ENCODE measurements around the gene RPL23.

Gene RPL23

DNA sequence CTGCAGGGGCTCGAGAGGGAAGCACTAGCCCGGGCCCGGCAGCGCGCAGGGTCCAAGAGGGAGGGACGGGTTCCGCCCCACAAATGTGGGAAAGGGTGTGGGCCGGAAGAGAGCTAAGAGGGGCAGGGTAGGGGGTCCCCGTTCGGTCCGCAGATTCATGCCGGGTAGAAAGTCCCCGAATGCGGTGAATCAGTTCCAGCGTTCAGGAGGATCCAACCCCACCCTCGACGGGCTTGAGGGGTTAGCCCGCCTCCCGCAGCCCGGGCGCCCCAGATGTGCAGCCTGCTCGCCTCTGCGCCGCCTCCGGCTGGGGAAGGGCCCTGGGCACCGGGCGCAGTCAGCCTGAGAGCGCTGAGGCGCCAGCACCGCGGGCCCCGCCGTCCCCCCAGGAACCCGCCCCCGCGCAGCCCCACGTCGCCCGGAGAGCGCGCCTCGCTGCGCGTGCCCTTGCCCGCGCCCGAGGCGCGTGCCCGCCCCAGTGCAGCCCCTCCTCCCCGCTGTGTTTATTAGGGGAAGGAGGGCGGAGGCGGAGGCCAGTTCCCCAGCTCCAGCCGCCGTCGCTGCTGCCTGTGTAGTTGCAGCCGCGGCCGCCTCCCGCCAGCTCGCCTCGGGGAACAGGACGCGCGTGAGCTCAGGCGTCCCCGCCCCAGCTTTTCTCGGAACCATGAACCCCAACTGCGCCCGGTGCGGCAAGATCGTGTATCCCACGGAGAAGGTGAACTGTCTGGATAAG lies 16.2 kb upstream of the RPL23 start, which contains the start of gene LASP1:
TSS of gene LASP1 (plus strand) at position 533 of the 733 bp plus-strand sequence. CDS start at position 665, 132 bp downstream.
- ChIA-PET POLR2A (interaction anchor here (0.6 to 3.6 kb wide), 16 partner anchors 12 to 287 kb away, joined by 3 to 38 read pairs (median 4); partner anchors contain the start of genes PSMB3 and RPL23), CTCF (interaction anchor here (0.6 to 1.4 kb wide), 5 partner anchors 13 to 113 kb away, joined by 3 to 5 read pairs (median 3); no protein-coding TSS in a partner anchor)
- TF ChIP-seq, protein P1, sequence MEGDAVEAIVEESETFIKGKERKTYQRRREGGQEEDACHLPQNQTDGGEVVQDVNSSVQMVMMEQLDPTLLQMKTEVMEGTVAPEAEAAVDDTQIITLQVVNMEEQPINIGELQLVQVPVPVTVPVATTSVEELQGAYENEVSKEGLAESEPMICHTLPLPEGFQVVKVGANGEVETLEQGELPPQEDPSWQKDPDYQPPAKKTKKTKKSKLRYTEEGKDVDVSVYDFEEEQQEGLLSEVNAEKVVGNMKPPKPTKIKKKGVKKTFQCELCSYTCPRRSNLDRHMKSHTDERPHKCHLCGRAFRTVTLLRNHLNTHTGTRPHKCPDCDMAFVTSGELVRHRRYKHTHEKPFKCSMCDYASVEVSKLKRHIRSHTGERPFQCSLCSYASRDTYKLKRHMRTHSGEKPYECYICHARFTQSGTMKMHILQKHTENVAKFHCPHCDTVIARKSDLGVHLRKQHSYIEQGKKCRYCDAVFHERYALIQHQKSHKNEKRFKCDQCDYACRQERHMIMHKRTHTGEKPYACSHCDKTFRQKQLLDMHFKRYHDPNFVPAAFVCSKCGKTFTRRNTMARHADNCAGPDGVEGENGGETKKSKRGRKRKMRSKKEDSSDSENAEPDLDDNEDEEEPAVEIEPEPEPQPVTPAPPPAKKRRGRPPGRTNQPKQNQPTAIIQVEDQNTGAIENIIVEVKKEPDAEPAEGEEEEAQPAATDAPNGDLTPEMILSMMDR (IDR thresholded peaks at IDR 0.05; ENCODE audit: control extremely low read depth, extremely low read depth, low read depth, missing control alignments), result no peak
- DNase-seq (ENCODE audit: extremely low spot score), result peak; percentile 91

DNA sequence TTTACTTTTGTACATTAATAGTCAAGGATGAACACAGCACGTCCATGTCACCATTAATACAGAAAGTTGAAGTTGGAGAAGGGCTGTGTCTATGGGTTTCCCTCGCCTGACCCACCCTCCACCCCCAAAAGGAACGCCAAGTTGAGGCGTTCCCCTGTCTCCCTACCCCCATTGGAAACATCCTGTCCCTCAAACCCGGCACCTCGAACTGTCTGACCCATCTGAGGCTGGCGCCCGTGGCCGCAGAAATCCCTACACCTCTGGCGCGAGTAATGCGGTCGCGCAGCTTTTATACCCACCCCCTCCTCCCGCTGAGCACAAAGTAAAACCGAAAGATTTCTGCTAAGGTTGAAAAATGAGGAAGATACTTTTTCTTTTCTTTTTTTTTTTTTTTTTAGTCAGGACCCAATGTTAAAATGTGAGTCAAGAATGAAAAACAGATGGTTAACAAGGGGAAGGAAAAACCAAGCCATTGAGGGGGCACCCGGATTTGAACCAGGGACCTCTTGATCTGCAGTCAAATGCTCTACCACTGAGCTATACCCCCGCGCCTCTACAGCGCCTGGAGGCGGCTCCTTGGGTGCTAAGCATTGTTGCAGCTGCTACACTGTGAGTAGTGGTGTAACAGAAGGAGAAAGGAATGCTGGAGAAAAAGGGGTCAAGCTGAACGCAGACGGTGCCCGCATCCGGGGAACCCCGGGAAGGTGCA lies 15.4 kb upstream of the RPL23 start:
- CTCF ChIA-PET, result interaction anchor here (0.9 to 2.8 kb wide), 4 partner anchors 13 to 40 kb away, joined by 3 to 15 read pairs (median 3); partner anchors contain the start of gene RPL23
- TF ChIP-seq, protein P1 (IDR thresholded peaks at IDR 0.05; ENCODE audit: control extremely low read depth, extremely low read depth, low read depth, missing control alignments), result peak; percentile 21
- POLR2A ChIA-PET, result interaction anchor here (0.6 to 3.6 kb wide), 11 partner anchors 16 to 1928 kb away, joined by 3 to 38 read pairs (median 5); partner anchors contain the start of genes PSMB3 and RPL23
- DNase-seq (ENCODE audit: extremely low spot score), result peak; percentile 79

DNA sequence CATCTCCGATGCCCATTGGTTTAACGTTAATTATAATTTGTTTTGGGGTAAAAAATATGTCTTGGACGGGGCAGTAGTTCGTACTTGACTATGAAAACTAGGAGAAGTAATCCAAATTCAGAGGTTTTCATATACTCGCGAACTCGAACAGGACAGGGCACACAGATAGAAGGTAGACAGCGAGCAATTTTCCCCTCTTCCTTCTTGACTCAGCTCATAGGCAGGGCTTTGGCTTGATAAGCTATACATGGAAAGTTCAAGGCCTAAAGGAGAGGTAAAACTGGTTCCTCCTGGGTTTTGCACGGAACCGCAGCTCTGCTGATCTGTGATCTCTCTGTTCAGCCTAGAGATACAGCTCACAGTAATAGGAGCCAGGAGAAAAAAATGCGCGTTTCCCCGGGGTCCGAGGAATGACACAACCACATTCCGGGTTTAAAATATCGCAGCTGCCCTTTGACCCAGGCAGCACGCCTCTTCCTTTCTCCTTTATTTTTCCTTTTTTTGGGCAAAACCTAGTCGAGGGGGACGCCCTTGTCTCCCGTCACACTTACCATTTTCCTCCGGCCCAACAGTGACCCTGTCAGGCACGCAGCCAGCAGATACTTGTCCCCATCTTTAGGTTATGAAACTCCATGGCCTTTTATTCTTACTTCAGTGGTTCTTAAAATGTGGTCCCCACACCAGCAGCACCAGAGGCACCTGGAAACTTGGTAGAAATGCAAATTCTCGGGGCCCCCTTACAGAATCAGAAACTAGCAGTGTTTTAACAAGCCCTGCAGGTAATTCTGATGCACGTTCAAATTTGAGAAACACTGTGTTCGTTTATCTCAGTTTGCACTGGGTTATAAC lies 14.7 kb upstream of the RPL23 start:
- ChIA-PET POLR2A (interaction anchor here (0.7 to 1.7 kb wide), 3 partner anchors 15 to 1927 kb away, joined by 4 to 12 read pairs (median 8); partner anchors contain the start of gene RPL23), CTCF (interaction anchor here (1.0 to 2.8 kb wide), 2 partner anchors 15 to 133 kb away, joined by 4 to 15 read pairs; partner anchors contain the start of gene RPL23)
- TF ChIP-seq, protein P1 (IDR thresholded peaks at IDR 0.05; ENCODE audit: control extremely low read depth, extremely low read depth, low read depth, missing control alignments), result no peak
- DNase-seq (ENCODE audit: extremely low spot score), result no peak

DNA sequence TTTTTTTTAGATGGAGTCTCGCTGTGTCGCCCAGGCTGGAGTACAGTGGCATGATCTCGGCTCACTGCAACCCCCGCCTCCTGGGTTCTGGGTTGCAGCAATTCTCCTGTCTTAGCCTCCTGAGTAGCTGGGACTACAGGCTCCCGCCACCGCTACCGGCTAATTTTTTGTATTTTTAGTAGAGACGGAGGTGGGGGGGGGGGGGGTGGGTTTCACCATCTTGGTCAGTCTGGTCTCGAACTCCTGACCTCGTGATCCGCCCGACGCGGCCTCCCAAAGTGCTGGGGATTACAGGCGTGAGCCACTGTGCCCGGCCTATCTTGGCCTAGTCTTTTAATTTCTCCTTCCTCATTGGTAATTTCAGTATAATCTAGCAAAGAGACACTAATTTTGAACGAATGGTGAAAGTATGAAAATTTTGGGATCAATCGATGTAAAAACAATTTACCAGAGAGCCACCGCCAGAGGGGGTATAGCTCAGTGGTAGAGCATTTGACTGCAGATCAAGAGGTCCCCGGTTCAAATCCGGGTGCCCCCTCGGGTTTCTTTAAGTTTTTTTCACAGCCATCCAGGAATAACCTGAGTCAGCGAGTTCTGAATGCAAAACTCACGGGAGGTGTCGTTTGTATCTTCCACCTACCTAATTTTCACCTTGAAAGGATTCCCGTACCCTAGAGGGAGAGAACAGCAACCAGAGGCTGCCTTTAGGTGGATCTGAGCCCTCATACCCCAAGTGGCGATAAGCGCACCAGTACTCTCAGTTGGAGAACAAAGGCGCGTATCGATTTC lies 13.9 kb upstream of the RPL23 start:
- ChIA-PET POLR2A (interaction anchor here (1.7 kb wide), 1 partner anchor 14 kb away, joined by 12 read pairs; the partner anchor contains the start of gene RPL23), CTCF (interaction anchor here (0.7 to 2.8 kb wide), 3 partner anchors 14 to 353 kb away, joined by 3 to 15 read pairs (median 4); partner anchors contain the start of gene RPL23)
- TF ChIP-seq, protein P1 (IDR thresholded peaks at IDR 0.05; ENCODE audit: control extremely low read depth, extremely low read depth, low read depth, missing control alignments), result no peak
- DNase-seq (ENCODE audit: extremely low spot score), result no peak

DNA sequence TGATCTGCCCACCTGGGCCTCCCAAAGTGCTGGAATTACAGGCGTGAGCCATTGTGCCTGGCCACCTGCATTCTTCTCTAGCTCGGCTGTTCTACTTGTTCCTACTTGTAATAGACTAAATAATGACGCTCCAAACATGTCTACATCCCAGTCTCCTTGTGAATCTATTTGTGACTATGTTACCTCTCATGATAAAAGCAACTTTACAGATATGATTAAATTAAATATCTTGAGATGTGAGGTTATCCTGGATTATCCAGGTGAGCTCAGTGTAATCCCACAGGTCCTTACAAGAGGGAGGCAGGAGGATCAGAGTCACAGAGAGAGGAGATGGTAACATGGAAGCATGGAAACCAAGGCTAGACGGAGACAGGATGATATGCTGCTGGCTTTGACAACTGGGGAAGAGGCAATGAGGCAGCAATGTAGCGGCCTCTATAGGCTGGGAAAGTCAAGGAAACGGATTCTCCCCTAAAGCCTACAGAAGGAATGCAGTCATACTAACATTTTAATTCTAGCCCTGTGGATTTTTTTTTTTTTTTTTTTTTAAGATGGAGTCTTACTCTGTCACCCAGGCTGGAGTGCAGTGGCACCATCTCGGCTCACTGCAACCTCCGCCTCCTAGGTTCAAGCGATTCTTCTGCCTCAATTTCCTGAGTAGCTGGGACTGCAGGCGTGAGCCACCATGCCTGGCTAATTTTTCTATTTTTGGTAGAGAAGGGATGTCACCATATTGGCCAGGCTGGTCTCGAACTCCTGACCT lies 11.3 kb upstream of the RPL23 start:
- DNase-seq (ENCODE audit: extremely low spot score), result no peak

More for the DNA sequence above, 11.3 kb upstream of the RPL23 start:
- ChIA-PET CTCF (interaction anchor here (1.0 to 2.1 kb wide), 2 partner anchors 11 to 44 kb away, joined by 3 to 11 read pairs; partner anchors contain the start of gene RPL23), POLR2A (interaction anchor here (1.0 kb wide), 1 partner anchor 11 kb away, joined by 3 read pairs; the partner anchor contains the start of gene RPL23)
- TF ChIP-seq, protein P1 (IDR thresholded peaks at IDR 0.05; ENCODE audit: control extremely low read depth, extremely low read depth, low read depth, missing control alignments), result no peak
